PC-9 (cell line): Measurements from ENCODE around the gene ZNF346.

Experiments used
- EZH2 ChIP-seq: fragments of 200-600 bp; sonication (generic); IDR thresholded peaks from 2 replicates; pipeline ENCODE4 v1.8.0; 2017; ENCODE audit warnings: antibody characterized with exemption, low read depth
- TF ChIP-seq, protein P1 (sequence below): fragments of 200-600 bp; sonication (generic); conservative IDR thresholded peaks from 2 replicates; pipeline ENCODE4 v1.6.1; 2017; ENCODE audit warnings: mixed run types, antibody characterized with exemption, mild to moderate bottlenecking, moderate library complexity

DNA sequence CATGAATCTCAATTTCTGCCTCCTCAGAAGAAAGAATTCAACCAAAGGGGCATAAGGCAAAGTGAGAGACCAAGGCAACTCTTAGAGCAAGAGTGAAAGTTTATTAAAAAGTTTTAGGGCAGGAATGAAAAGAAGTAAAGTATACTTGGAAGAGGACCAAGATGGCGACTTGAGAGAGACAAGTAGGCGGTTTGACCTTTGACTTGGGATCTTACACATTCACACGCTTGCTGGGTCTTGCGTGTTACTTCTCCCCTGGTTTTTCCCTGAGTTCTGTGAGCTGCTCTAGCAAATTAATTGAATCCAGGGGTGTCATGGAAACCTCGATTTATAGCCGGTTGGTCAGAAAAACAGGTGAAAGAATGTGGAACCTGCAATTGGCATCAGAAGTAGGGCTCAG is 7.0 kb downstream of the ZNF346 start:
- TF ChIP-seq, protein P1, sequence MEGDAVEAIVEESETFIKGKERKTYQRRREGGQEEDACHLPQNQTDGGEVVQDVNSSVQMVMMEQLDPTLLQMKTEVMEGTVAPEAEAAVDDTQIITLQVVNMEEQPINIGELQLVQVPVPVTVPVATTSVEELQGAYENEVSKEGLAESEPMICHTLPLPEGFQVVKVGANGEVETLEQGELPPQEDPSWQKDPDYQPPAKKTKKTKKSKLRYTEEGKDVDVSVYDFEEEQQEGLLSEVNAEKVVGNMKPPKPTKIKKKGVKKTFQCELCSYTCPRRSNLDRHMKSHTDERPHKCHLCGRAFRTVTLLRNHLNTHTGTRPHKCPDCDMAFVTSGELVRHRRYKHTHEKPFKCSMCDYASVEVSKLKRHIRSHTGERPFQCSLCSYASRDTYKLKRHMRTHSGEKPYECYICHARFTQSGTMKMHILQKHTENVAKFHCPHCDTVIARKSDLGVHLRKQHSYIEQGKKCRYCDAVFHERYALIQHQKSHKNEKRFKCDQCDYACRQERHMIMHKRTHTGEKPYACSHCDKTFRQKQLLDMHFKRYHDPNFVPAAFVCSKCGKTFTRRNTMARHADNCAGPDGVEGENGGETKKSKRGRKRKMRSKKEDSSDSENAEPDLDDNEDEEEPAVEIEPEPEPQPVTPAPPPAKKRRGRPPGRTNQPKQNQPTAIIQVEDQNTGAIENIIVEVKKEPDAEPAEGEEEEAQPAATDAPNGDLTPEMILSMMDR = no peak
- TF ChIP-seq EZH2 = no peak
